Loucy (cell line): ENCODE data around the gene PKP1.

Source experiments
- H2AFZ ChIP-seq: fragments of 200-600 bp; sonication (generic); 2 replicates; pipeline ENCODE4 v1.6.0; 2016; ENCODE audit warnings: antibody characterized with exemption, mild to moderate bottlenecking, low read length, moderate library complexity
- H3F3A ChIP-seq: fragments of 200-600 bp; 2 replicates; pipeline ENCODE4 v1.6.0; 2016; ENCODE audit warnings: antibody characterized with exemption, low read depth, mild to moderate bottlenecking
- H3K27me3 ChIP-seq: fragments of 200-600 bp; sonication (generic); 2 replicates; pipeline ENCODE4 v1.6.1; 2014; ENCODE audit warnings: low read length, mild to moderate bottlenecking; ENCODE audit not compliant: insufficient read depth, poor library complexity, severe bottlenecking
- H3K36me3 ChIP-seq: fragments of 200-600 bp; sonication (generic); 2 replicates; pipeline ENCODE4 v1.6.1; 2016; ENCODE audit warnings: low read length; ENCODE audit not compliant: insufficient read depth
- H3K4me1 ChIP-seq: fragments of 200-600 bp; sonication (generic); 2 replicates; pipeline ENCODE4 v1.5.1; 2014; ENCODE audit warnings: low read length, mild to moderate bottlenecking; ENCODE audit not compliant: insufficient read depth, poor library complexity, severe bottlenecking
- H3K4me2 ChIP-seq: fragments of 200-600 bp; sonication (generic); 2 replicates; pipeline ENCODE4 v1.6.0; 2014; ENCODE audit warnings: antibody characterized with exemption, low read length, low read depth, mild to moderate bottlenecking; ENCODE audit not compliant: poor library complexity, severe bottlenecking
- H3K4me3 ChIP-seq: fragments of 200-600 bp; sonication (generic); 2 replicates; pipeline ENCODE4 v1.5.1; 2014; ENCODE audit warnings: low read length, mild to moderate bottlenecking, mixed read lengths; ENCODE audit not compliant: poor library complexity, severe bottlenecking
- H3K79me2 ChIP-seq: fragments of 200-600 bp; sonication (generic); 2 replicates; pipeline ENCODE4 v1.6.1; 2014; ENCODE audit warnings: low read length; ENCODE audit not compliant: insufficient read depth
- H3K9ac ChIP-seq: fragments of 200-600 bp; sonication (generic); 2 replicates; pipeline ENCODE4 v1.6.0; 2014; ENCODE audit warnings: mild to moderate bottlenecking, low read depth, low read length, moderate library complexity; ENCODE audit not compliant: poor library complexity, severe bottlenecking
- H3K9me2 ChIP-seq: fragments of 200-600 bp; sonication (generic); replicated peaks from 2 replicates; pipeline ENCODE4 v1.6.1; 2016; ENCODE audit warnings: low read depth, low read length, mixed read lengths
- H3K9me3 ChIP-seq: fragments of 200-600 bp; sonication (generic); 2 replicates; pipeline ENCODE4 v1.6.1; 2014; ENCODE audit warnings: mild to moderate bottlenecking, antibody characterized with exemption, low read length, low read depth; ENCODE audit not compliant: insufficient read depth
- H4K20me1 ChIP-seq: fragments of 200-600 bp; sonication (generic); 2 replicates; pipeline ENCODE4 v1.6.0; 2014; ENCODE audit warnings: antibody characterized with exemption, low read length, mild to moderate bottlenecking; ENCODE audit not compliant: insufficient read depth, poor library complexity, severe bottlenecking
- CTCF ChIP-seq: fragments of 200-600 bp; sonication (generic); conservative IDR thresholded peaks from 2 replicates; pipeline ENCODE4 v1.5.1; 2014; ENCODE audit warnings: mild to moderate bottlenecking, antibody characterized with exemption, low read length
- EZH2phosphoT487 ChIP-seq: fragments of 200-600 bp; IDR thresholded peaks from 2 replicates; pipeline ENCODE4 v1.6.1; 2018; ENCODE audit warnings: antibody characterized with exemption, mild to moderate bottlenecking, moderate library complexity, borderline replicate concordance

PKP1 gene

GRCh38 chr1:201341377-201341776 lies 58.1 kb downstream of the PKP1 start:
- no peaks in the 10 kb centered on the region for H3K79me2 ChIP-seq
- no peak for TF ChIP-seq EZH2phosphoT487
- TF ChIP-seq CTCF: no peak
- H3K4me2 ChIP-seq: no peak overlapping the region
- no peaks in the 10 kb centered on the region for H3K9me3 ChIP-seq
- no peak overlapping the region for H3K4me3 ChIP-seq
- H3K9ac ChIP-seq: no peak overlapping the region
- H3K9me2 ChIP-seq: no peaks in the 10 kb centered on the region
- no peaks in the 10 kb centered on the region for H3F3A ChIP-seq
- H3K36me3 ChIP-seq: no peaks in the 10 kb centered on the region
- peaks cover 6% of the 10 kb centered on the region for H3K27me3 ChIP-seq
- H3K4me1 ChIP-seq: no peaks in the 10 kb centered on the region
- no peak overlapping the region for H2AFZ ChIP-seq
- H4K20me1 ChIP-seq: no peaks in the 10 kb centered on the region

- no peaks in the 10 kb centered on the region for H3K4me1 ChIP-seq
- TF ChIP-seq CTCF: no peak
- TF ChIP-seq EZH2phosphoT487: no peak
Observed at GRCh38 chr1:201344206-201345080, 61.1 kb downstream of the PKP1 start.

GRCh38 chr1:201345081-201345355 lies 61.7 kb downstream of the PKP1 start:
- Histone ChIP-seq H3K4me1 (no peaks in the 10 kb centered on the region), H3K36me3 (no peaks in the 10 kb centered on the region), H2AFZ (no peak overlapping the region), H3K79me2 (no peaks in the 10 kb centered on the region), H3K9me2 (no peaks in the 10 kb centered on the region), H3K4me2 (no peak overlapping the region), H4K20me1 (no peaks in the 10 kb centered on the region), H3K27me3 (peaks cover 6% of the 10 kb centered on the region), H3K4me3 (no peak overlapping the region), H3K9me3 (no peaks in the 10 kb centered on the region), H3F3A (no peaks in the 10 kb centered on the region), H3K9ac (no peak overlapping the region)
- TF ChIP-seq EZH2phosphoT487 (no peak), CTCF (no peak)

More at GRCh38 chr1:201344206-201345080, 61.1 kb downstream of the PKP1 start:
- Histone ChIP-seq H3K9me2 (no peaks in the 10 kb centered on the region), H3K27me3 (peaks cover 6% of the 10 kb centered on the region), H3K79me2 (no peaks in the 10 kb centered on the region), H4K20me1 (no peaks in the 10 kb centered on the region), H3F3A (no peaks in the 10 kb centered on the region), H3K4me3 (no peak overlapping the region), H2AFZ (no peak overlapping the region), H3K4me2 (no peak overlapping the region), H3K9me3 (no peaks in the 10 kb centered on the region), H3K36me3 (no peaks in the 10 kb centered on the region), H3K9ac (no peak overlapping the region)
